Small intestine (tissue), 16 donors: ENCODE measurements around the gene NAT8L. TPM values are rescaled to one million over a fixed set of nuclear protein-coding genes. Genes with fewer than 3 reads are reported as not detected.
A peak's percentile ranks its signal among the peaks of the same experiment; 100 is the strongest.
"Not testable (repeated sequence)": the region's sequence is repeated elsewhere in the genome, so short reads cannot be mapped to it uniquely, and the experiment has no call there.

Experiments used
- DNase-seq, 2 donors: peaks; one replicate each; pipeline versions ENCODE4 v3.0.0 to v3.0.0-alpha.2; 2013
- FAIRE-seq: peaks from 2 replicates; lab custom pipeline; 2012; peaks lifted over from hg19 to GRCh38; lab: Jason Lieb, UNC
- H3K27ac ChIP-seq, 3 donors: one replicate each; pipeline ENCODE4 v1.5.1; 2013; ENCODE audit warnings: low read length in 2 of 3, mild to moderate bottlenecking in 2 of 3, control low read depth in 1 of 3, inconsistent platforms in 1 of 3, low read depth in 1 of 3, moderate library complexity in 1 of 3
- H3K27me3 ChIP-seq, 3 donors: one replicate each; pipeline ENCODE4 v1.6.1; 2013; ENCODE audit warnings: low read length in 3 of 3, inconsistent platforms in 1 of 3; ENCODE audit not compliant: control insufficient read depth in 3 of 3, insufficient read depth in 3 of 3
- H3K36me3 ChIP-seq, 3 donors: one replicate each; pipeline ENCODE4 v1.6.1; 2013; ENCODE audit warnings: low read length in 3 of 3, inconsistent platforms in 1 of 3, low read depth in 1 of 3, mild to moderate bottlenecking in 1 of 3, moderate library complexity in 1 of 3; ENCODE audit not compliant: control insufficient read depth in 3 of 3, insufficient read depth in 2 of 3
- H3K4me1 ChIP-seq, 3 donors: one replicate each; pipeline ENCODE4 v1.6.1; 2013; ENCODE audit warnings: low read length in 2 of 3, inconsistent platforms in 1 of 3, low read depth in 1 of 3, mild to moderate bottlenecking in 1 of 3, moderate library complexity in 1 of 3; ENCODE audit not compliant: control insufficient read depth in 3 of 3, insufficient read depth in 2 of 3
- H3K4me3 ChIP-seq, 3 donors: one replicate each; pipeline ENCODE4 v1.5.1; 2013; ENCODE audit warnings: low read length in 3 of 3, control low read depth in 1 of 3, inconsistent platforms in 1 of 3, low read depth in 1 of 3, mild to moderate bottlenecking in 1 of 3, moderate library complexity in 1 of 3
- H3K9me3 ChIP-seq, 2 donors: one replicate each; pipeline ENCODE4 v1.6.1; 2013; ENCODE audit warnings: low read depth in 1 of 2, low read length in 1 of 2; ENCODE audit not compliant: control insufficient read depth in 2 of 2, insufficient read depth in 1 of 2
- WGBS, 3 donors: extraction: QIAGEN DNeasy Blood & Tissue Kit; methylation state at CpG; one replicate each; pipeline ENCODE4 v1.1.7; 2013; 5-methylcytosine and 5-hydroxymethylcytosine counted together
- long read RNA-seq, 10 donors: transcript quantifications; one replicate each; lab custom pipeline, GENCODE V29; 2026
- polyA plus RNA-seq, 4 donors: library from polyadenylated mRNA; stranded (reverse) in 3 of 4; unstranded in 1 of 4; fragments of 200-250 nt in 3 of 4; fragments of 120-200 nt in 1 of 4; gene quantifications; one replicate each; pipeline versions ENCODE4 v1.2.1 to v1.2.3, GENCODE V29; 2013
- donor health status: healthy with polysubstance abuse.
- donor health status: control.
- donor health status: control.
- donor health status: Bipolar disorder and iron deficiency.
- donor health status: healthy.

The NAT8L gene
- 1 to 10 TPM in 1 of 4 donors, under 1 TPM in 2, not detected in 1; under 0.01 to 1.8 (median 0.31) TPM for polyA plus RNA-seq
- long read RNA-seq, donor 1, result 0 reads
- long read RNA-seq, donor 2, result 0 reads
- long read RNA-seq, donor 3, result 0 reads
- long read RNA-seq, donor 4, result 0 reads
- long read RNA-seq, donor 5, result 0 reads
- long read RNA-seq, donor 6, result 0 reads
- long read RNA-seq, donor 7, result 0 reads
- long read RNA-seq, donor 8, result 0 reads
- long read RNA-seq, donor 9, result 0 reads
- long read RNA-seq, donor 10, result 0 reads

- no peak for FAIRE-seq
- no peak within 1 kb of the TSS for H3K27ac ChIP-seq
- no peaks in the 10 kb centered on the region for H3K4me1 ChIP-seq
- no peaks in the 10 kb centered on the region for H3K9me3 ChIP-seq
- DNase-seq, result peak in 1 of 2 donors; percentile 41
- no peaks in the 10 kb centered on the region for H3K36me3 ChIP-seq
- 1% methylated on average over 31 to 119 of the region's 119 CpGs for WGBS, 3 donors
- peak within 1 kb of the TSS; percentile 7 to 63 (median 13) for H3K4me3 ChIP-seq
- peaks cover 15 to 46% (median 27%) of the 10 kb centered on the region in 3 donors for H3K27me3 ChIP-seq
These were observed at the start of gene NAT8L for GRCh38 chr4:2059046-2059725. Gene NAT8L, plus strand, starts transcription at chr4:2059327. Its CDS starts 185 bp downstream, at chr4:2059512.

- peak; percentile 72 to 85 for DNase-seq
- FAIRE-seq, result no peak
- Histone ChIP-seq H3K36me3 (peaks cover 0 to 13% (median 4%) of the 10 kb centered on the region in 3 donors), H3K4me3 (peak overlapping the region; percentile 82 to 94 (median 89)), H3K4me1 (peaks cover 0 to 3% (median 2%) of the 10 kb centered on the region in 3 donors), H3K27ac (peak overlapping the region; percentile 87 to 95 (median 92)), H3K9me3 (no peaks in the 10 kb centered on the region), H3K27me3 (no peaks in the 10 kb centered on the region)
- WGBS, 3 donors, result 1 to 5% (median 5%) methylated on average over 23 of the region's 23 CpGs
These were observed 49.4 kb upstream of the NAT8L start for GRCh38 chr4:2009651-2010233.

- WGBS, 3 donors, result 84 to 88% (median 86%) methylated on average over 3 of the region's 3 CpGs
- Histone ChIP-seq H3K4me1 (peaks cover 0 to 3% (median 2%) of the 10 kb centered on the region in 3 donors), H3K27ac (no peak overlapping the region), H3K4me3 (no peak overlapping the region), H3K9me3 (no peaks in the 10 kb centered on the region), H3K27me3 (no peaks in the 10 kb centered on the region), H3K36me3 (peaks cover 0 to 3% (median 0%) of the 10 kb centered on the region in 3 donors)
- FAIRE-seq (no peak), DNase-seq (no peak)
These were observed 47.5 kb upstream of the NAT8L start for GRCh38 chr4:2011583-2011982.

- no peak for DNase-seq
- H3K4me3 ChIP-seq, result no peak overlapping the region
- peaks cover 0 to 3% (median 0%) of the 10 kb centered on the region in 3 donors for H3K27me3 ChIP-seq
- no peak for FAIRE-seq
- H3K4me1 ChIP-seq, result no peaks in the 10 kb centered on the region
- 71 to 90% (median 88%) methylated on average over 4 of the region's 4 CpGs for WGBS, 3 donors
- H3K9me3 ChIP-seq, result no peaks in the 10 kb centered on the region
- no peaks in the 10 kb centered on the region for H3K36me3 ChIP-seq
- no peak overlapping the region for H3K27ac ChIP-seq
These were observed 44.1 kb upstream of the NAT8L start for GRCh38 chr4:2015008-2015407.

- not testable (repeated sequence) for FAIRE-seq, H3K4me1 ChIP-seq, H3K27me3 ChIP-seq, H3K9me3 ChIP-seq, H3K36me3 ChIP-seq
- Histone ChIP-seq H3K4me3 (peak overlapping the region in 1 of 3 donors; percentile 13), H3K27ac (peak overlapping the region in 1 of 3 donors; percentile 61)
- DNase-seq, result peak in 1 of 2 donors; percentile 79
- 11 to 25% (median 20%) methylated on average over 15 of the region's 15 CpGs for WGBS, 3 donors
These were observed 37.6 kb upstream of the NAT8L start for GRCh38 chr4:2021358-2022018.

- H3K4me3 ChIP-seq, result no peak overlapping the region
- peaks cover 0 to 9% (median 0%) of the 10 kb centered on the region in 3 donors for H3K4me1 ChIP-seq
- H3K9me3 ChIP-seq, result peaks cover 1 to 7% of the 10 kb centered on the region in 2 donors
- H3K36me3 ChIP-seq, result no peaks in the 10 kb centered on the region
- H3K27me3 ChIP-seq, result peaks cover 0 to 1% (median 0%) of the 10 kb centered on the region in 3 donors
- DNase-seq (no peak), FAIRE-seq (no peak)
- no peak overlapping the region for H3K27ac ChIP-seq
These were observed 34.4 kb upstream of the NAT8L start for GRCh38 chr4:2024683-2025082.

GRCh38 chr4:2025817-2026216, 33.3 kb upstream of the NAT8L start:
- H3K4me1 ChIP-seq, result peaks cover 0 to 7% (median 0%) of the 10 kb centered on the region in 3 donors
- no peaks in the 10 kb centered on the region for H3K36me3 ChIP-seq
- no peak for FAIRE-seq
- H3K27ac ChIP-seq, result no peak overlapping the region
- H3K27me3 ChIP-seq, result peaks cover 0 to 1% (median 0%) of the 10 kb centered on the region in 3 donors
- no peak overlapping the region for H3K4me3 ChIP-seq
- no peak for DNase-seq
- peaks cover 1 to 7% of the 10 kb centered on the region in 2 donors for H3K9me3 ChIP-seq

GRCh38 chr4:2027120-2027519, 32.0 kb upstream of the NAT8L start:
- not testable (repeated sequence) for H3K27me3 ChIP-seq, H3K9me3 ChIP-seq, H3K27ac ChIP-seq, H3K4me3 ChIP-seq, H3K36me3 ChIP-seq, FAIRE-seq, DNase-seq, H3K4me1 ChIP-seq
- 86 to 89% (median 88%) methylated on average over 4 of the region's 4 CpGs for WGBS, 3 donors
